NCI-H1694 (cell line): Measurements from ENCODE around the gene POGK.
"Not testable (repeated sequence)": the region's sequence is repeated elsewhere in the genome, so short reads cannot be mapped to it uniquely, and the experiment has no call there.

Source experiments
- DNase-seq: peaks from one replicate; lab custom pipeline; 2025; lab: John Stamatoyannopoulos, UW

POGK gene, protein sequence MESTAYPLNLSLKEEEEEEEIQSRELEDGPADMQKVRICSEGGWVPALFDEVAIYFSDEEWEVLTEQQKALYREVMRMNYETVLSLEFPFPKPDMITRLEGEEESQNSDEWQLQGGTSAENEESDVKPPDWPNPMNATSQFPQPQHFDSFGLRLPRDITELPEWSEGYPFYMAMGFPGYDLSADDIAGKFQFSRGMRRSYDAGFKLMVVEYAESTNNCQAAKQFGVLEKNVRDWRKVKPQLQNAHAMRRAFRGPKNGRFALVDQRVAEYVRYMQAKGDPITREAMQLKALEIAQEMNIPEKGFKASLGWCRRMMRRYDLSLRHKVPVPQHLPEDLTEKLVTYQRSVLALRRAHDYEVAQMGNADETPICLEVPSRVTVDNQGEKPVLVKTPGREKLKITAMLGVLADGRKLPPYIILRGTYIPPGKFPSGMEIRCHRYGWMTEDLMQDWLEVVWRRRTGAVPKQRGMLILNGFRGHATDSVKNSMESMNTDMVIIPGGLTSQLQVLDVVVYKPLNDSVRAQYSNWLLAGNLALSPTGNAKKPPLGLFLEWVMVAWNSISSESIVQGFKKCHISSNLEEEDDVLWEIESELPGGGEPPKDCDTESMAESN

DNA sequence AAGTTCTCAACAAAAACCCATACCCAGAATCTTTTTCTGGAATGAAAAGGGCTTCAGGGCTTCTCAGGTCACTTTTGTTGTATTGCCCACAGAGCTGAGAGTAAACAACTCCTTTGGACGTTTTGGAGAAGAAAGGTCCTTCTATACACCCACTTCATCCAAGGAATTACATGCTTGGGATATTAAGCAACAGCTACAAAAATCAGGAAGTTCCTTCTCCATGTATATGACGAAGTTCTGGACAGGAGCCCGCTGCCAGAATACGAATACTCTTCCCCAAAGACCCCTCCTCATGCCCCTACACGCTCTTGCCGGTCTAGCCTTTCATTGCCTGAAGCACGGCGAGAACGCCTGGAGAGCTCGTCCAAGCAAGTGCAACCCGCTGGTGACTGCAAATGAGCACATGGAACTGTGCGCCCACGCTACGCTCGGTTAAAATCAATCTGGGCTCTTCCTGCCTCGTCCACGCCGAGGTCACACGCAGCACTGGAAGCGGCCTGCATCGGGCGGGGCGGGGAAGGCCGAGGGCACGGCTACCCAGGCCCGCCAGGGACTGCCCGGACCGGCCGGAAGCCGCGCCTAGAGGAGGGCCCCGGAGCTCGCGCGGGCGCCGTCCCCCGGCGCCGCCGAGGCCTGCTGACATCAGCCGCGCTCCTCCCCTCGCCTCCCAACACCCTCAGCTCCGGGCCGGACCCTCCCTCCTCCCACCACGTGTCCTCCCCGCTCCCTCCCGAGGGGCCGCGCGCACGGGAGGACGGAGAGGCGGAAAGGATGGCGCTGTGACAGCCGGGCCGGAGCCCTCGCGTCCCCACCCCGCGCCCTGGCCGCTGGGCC is at the start of gene POGK:
Gene POGK (plus strand): TSS at position 710 of the 834 bp plus-strand sequence. CDS start 1,482 bp downstream, outside the sequence.
- DNase-seq = peak; percentile 77

- DNase-seq = no peak
These were observed 42.5 kb upstream of the POGK start for GRCh38 chr1:166796620-166797236.

GRCh38 chr1:166808952-166809351 is 30.3 kb upstream of the POGK start:
- DNase-seq = no peak

DNA sequence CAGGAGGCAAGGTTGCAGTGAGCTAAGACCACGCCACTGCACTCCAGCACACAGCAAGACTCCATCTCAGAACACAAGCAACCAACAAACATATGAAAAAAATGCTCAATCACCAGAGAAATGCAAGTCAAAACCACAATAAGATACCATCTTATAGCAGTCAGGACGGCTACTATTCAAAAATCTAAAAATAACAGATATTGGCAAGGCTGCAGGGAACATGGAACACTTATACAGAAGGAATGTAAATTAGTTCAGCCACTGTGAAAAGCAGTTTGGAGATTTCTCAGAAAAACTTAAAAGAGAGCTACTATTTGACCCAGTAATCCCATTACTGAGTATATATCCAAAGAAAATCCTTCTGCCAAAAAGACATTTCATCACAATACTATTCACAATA is 27.6 kb upstream of the POGK start:
- DNase-seq = no peak

- no peak for DNase-seq
These were observed 25.6 kb upstream of the POGK start for GRCh38 chr1:166813508-166814223.

DNA sequence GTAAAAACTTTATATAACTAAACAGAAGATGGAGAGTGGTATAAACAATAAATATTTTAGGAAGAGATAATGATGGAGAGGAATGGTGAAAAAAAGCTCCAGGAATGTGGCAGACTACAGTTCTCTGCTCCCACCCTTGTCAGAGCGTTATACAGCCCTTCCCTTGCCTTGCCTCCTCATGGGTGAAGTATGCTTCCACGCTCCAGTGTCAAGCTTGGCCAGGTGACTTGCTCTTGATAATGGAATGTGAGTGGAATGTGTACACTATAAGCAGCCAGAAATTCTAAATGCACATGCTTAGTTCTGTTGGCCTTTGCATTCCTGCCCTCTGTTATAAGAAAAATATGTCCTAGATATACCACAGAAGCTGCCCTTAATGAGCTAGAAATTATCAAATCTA is 24.7 kb upstream of the POGK start:
- DNase-seq = no peak

DNA sequence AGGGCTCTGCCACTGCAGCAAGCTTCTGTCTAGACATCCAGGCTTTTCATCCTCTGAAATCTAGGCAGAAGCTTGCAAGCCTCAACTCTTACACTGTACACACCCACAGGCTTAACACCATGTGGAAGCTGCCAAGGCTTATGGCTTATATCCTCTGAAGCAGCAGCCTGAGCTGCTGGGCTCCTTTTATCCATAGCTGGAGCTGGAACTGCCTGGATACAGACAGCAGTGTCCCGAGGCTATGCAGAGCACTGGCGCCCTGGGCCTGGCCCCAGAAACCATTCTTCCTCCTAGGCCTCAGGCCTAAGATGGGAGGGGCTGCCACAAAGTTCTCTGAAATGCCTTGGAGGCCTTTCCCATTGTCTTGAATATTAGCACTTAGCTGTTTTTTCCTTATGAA is 19.3 kb upstream of the POGK start:
- DNase-seq = no peak

DNA sequence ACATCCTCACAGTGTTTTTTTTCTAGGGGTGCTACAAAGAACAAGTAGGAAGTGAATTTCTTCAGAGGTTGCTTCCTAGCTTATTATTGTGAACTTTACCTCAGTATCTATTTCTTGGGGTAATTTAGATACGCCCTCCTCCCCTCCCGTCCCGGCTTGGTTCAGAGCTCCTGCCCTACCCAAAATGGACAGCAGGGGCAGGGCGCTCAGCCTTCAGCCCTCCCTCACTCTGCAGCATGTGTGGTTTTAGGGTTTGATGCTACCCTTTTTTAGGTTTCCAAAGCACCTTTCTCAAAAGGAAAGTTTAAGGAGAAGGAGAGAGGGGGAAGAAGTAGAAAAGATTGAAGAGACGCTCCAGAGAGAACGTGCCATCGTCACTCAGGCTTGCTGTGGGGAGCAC is 16.9 kb upstream of the POGK start:
- no peak for DNase-seq

DNA sequence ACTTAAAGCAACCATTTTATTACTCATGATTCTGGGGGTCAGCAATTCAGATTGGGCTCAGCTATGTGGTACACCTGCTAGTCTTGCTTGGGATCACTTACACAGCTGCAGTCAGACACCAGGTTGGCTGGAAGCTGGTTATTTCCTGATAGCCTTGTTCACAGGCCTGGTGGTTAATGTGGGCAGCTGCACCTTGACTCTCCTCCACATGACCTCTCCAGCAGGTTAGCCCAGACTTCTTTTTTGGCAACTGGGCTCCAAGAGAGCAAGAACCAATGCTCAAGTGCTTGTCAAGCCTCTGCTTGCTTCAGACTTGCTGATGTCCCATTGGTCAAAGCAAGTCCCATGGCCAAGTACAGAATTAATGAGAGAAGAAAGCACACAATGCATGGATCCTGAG is 11.8 kb upstream of the POGK start:
- no peak for DNase-seq

GRCh38 chr1:166829762-166830161 is 9.5 kb upstream of the POGK start:
- DNase-seq = not testable (repeated sequence)

DNA sequence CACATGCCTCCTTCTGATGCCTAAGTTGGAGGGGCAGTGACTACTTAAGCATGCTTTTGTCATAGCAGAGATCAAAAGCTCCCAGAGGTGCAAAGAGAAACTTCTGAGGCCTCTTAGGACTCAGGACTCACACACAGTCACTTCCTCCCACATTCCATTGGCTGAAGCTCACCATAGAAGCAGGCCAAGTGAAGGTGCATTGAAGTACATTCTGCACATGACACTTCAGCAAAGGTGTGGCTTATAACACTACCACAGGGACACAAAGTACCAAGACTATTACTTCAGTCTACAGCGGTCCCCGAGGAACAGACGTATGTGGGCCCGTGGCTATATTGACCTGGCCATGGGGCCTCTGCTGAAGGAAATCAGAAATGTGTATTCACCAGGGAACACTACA is 2.5 kb upstream of the POGK start:
- DNase-seq = no peak

GRCh38 chr1:166839600-166840308 is 479 bp downstream of the POGK start:
- DNase-seq = peak; percentile 6

DNA sequence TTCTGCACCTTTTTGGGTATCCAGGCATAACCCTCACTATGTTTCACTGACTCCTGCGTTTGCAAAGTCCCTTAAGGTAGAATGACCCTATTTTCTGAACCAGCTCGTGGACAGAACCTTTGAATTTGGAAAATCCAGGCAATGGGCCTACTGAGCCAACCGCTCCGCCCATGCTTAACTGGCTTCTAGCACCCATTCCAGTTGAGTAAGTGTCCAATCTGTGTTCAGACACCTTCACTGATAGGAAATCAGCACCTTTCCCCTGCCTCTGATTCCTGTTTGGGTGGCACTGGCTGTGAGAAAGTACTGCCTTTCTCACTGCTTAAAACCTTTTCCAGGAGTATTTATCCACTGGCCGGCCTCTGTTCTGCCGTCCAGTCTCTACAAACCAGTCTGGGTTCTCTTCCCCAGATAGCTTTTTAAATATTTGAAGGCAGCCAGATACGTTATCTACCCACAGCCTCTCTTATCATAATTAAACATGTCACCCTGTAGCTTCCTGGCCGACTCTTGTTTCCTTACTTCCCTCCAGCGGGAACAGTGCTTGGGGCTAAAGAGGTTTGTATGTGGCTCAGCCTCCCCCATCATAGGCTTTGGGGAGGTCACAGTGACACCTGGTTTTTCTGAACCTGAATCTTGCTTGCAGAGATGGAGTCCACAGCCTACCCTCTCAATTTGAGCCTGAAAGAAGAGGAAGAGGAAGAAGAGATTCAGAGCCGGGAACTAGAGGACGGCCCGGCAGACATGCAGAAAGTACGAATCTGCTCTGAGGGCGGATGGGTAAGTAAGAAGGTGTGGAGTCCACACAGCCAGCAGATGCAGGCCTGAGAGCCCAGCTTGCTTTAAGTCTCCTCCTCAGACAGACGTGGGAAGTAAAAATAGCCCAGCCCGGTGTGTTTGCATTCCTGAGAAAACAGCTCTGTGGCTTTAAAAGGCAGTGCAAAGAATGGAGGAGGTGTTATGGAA is 1.3 kb downstream of the POGK start:
- DNase-seq = no peak

DNA sequence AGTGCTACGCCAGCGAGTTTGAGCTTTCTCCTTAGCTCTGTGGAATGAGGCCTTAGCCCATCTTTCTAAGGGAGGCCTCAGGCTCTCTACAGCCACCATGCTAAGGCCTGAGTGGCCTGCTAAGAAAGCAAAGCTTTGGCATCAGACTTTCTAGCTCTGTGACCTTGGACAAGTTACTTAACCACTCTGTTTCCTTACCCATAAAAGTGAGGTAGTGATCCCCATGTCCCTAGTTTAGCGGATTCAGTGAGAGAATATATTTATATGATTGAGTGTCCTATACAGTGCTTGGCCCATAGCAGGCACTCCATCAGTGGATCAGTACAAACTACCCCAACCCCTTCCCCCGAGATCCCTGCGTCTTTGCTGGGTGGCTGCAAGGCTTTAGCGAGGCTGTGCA is 4.0 kb downstream of the POGK start:
- DNase-seq = no peak

GRCh38 chr1:166843769-166844596 is 4.7 kb downstream of the POGK start:
- DNase-seq = no peak

GRCh38 chr1:166844791-166845190 is 5.5 kb downstream of the POGK start:
- no peak for DNase-seq

DNA sequence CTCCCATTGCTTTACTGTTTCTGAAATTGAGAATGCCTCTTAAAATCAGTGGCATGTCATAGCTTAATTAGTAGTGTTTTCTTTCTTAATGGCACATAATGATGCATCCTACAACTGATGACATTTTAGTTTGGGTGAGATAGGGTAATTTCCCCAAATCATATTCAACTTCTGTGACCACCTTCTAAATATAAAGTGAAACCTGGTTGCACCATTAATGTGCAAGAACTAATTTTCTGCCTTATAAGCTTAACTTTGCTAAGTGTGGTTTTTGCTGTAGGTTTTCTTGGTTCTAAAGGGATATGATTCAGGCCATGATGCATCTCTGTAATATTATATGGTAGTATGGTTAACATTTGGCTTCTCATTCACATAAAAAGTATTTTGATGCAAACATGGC is 8.9 kb downstream of the POGK start:
- no peak for DNase-seq

GRCh38 chr1:166849135-166849534 is 9.9 kb downstream of the POGK start:
- DNase-seq = no peak

DNA sequence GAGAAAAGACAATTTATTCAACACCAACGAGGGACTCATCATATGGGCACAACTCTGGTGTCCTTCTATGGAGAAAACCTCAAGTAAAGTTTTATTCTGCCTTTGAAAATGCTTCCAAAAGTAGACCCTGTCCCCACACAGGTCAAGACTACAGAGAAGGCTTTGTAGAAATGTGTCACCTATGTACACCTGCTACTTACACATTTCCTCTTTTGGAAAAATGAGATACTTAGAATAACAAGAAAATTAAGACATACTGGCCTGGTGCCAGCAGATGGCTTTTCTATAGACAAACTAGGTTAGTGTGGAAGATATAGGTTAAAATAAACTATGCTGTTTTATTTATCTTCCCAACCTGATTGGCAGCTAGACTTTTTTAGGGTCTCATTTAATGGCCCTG is 13.6 kb downstream of the POGK start:
- DNase-seq = no peak
